GM19043 (cell line): ENCODE measurements around the gene PRPF8.

Source experiments
- ATAC-seq: cut with Tn5 transposase; IDR thresholded peaks from one replicate; pipeline ENCODE4 v1.9.1; 2021; ENCODE audit warnings: low read depth; ENCODE audit not compliant: unreplicated experiment

Gene PRPF8

GRCh38 chr17:1604831-1605528 lies 79.7 kb downstream of the PRPF8 start:
- no peak for ATAC-seq

- ATAC-seq: no peak
Measured at GRCh38 chr17:1601571-1601970, 83.1 kb downstream of the PRPF8 start.
